Measurements from ENCODE around the gene SYT12. TPM values are rescaled to one million over a fixed set of nuclear protein-coding genes. Genes with fewer than 3 reads are reported as not detected.

Gene SYT12
- total and polyA plus RNA-seq, 9 of the 15 experiments (the other 6 are each of a cell fraction or from before 2014, with no cell fraction given) = 0.03 to 0.11 (median 0.03) TPM; not detected in 4

DNA sequence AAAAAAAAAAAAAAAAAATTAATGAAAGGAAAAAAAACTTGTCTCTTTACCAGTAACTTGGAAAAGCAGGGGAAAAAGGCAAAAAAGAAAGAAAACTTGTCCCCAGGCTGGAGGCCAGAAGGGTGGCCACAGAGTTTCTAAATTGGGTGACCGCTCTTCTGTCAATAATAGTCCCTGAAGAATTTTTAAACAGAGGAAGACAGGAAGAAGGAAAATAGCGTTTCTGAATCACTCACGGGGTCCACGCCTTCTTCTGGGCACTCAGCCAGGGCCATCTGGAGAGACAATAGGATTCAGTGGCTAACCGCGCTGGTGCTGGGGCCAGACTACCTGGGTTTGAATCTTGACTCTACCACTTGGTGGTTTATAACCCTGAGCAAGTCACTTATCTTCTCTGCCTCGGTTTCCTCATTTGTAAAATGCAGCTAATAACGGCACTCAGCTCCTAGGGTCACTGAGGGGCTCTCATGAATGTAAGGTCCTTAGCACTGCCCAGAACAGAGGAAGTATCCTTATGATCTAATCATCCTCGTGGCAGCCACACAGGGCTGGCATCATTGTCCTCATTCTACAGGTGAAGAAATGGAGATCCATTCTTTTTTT lies 40.9 kb upstream of the SYT12 start (continued):
- TF ChIP-seq, protein P1, sequence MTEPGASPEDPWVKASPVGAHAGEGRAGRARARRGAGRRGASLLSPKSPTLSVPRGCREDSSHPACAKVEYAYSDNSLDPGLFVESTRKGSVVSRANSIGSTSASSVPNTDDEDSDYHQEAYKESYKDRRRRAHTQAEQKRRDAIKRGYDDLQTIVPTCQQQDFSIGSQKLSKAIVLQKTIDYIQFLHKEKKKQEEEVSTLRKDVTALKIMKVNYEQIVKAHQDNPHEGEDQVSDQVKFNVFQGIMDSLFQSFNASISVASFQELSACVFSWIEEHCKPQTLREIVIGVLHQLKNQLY (CRISPR knock-in tag; conservative IDR thresholded peaks at IDR 0.05) = no peak
- TF ChIP-seq, protein P2, sequence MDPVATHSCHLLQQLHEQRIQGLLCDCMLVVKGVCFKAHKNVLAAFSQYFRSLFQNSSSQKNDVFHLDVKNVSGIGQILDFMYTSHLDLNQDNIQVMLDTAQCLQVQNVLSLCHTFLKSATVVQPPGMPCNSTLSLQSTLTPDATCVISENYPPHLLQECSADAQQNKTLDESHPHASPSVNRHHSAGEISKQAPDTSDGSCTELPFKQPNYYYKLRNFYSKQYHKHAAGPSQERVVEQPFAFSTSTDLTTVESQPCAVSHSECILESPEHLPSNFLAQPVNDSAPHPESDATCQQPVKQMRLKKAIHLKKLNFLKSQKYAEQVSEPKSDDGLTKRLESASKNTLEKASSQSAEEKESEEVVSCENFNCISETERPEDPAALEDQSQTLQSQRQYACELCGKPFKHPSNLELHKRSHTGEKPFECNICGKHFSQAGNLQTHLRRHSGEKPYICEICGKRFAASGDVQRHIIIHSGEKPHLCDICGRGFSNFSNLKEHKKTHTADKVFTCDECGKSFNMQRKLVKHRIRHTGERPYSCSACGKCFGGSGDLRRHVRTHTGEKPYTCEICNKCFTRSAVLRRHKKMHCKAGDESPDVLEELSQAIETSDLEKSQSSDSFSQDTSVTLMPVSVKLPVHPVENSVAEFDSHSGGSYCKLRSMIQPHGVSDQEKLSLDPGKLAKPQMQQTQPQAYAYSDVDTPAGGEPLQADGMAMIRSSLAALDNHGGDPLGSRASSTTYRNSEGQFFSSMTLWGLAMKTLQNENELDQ (CRISPR knock-in tag; IDR thresholded peaks at IDR 0.05; ENCODE audit: borderline replicate concordance) = no peak
- no peak for TF ChIP-seq STAT5A (IDR thresholded peaks at IDR 0.05; ENCODE audit: borderline replicate concordance, low read length)
- TF ChIP-seq LEF1 (IDR thresholded peaks at IDR 0.05) = peak; percentile 49
- TF ChIP-seq DDX20 (tag; IDR thresholded peaks at IDR 0.05; ENCODE audit: low read depth) = no peak
- TF ChIP-seq, protein P3, sequence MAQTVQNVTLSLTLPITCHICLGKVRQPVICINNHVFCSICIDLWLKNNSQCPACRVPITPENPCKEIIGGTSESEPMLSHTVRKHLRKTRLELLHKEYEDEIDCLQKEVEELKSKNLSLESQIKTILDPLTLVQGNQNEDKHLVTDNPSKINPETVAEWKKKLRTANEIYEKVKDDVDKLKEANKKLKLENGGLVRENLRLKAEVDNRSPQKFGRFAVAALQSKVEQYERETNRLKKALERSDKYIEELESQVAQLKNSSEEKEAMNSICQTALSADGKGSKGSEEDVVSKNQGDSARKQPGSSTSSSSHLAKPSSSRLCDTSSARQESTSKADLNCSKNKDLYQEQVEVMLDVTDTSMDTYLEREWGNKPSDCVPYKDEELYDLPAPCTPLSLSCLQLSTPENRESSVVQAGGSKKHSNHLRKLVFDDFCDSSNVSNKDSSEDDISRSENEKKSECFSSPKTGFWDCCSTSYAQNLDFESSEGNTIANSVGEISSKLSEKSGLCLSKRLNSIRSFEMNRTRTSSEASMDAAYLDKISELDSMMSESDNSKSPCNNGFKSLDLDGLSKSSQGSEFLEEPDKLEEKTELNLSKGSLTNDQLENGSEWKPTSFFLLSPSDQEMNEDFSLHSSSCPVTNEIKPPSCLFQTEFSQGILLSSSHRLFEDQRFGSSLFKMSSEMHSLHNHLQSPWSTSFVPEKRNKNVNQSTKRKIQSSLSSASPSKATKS (CRISPR knock-in tag; IDR thresholded peaks at IDR 0.05) = no peak
- 0 out of 2 replicates have a peak, but pooled peaks have one; percentile 15 for TF ChIP-seq TEAD4 (IDR thresholded peaks at IDR 0.05; ENCODE audit: low read length)
- no peak for TF ChIP-seq TEAD4 (CRISPR knock-in tag; IDR thresholded peaks at IDR 0.05; ENCODE audit: borderline replicate concordance)
- TF ChIP-seq CBX1 (IDR thresholded peaks at IDR 0.05; ENCODE audit: low read depth) = no peak
- no peak for TF ChIP-seq ZNF507 (tag; conservative IDR thresholded peaks at IDR 0.05)
- TF ChIP-seq HMG20B (CRISPR knock-in tag; IDR thresholded peaks at IDR 0.05) = no peak
- TF ChIP-seq SIRT6 (IDR thresholded peaks at IDR 0.05; ENCODE audit: low read depth, low read length) = no peak
- TF ChIP-seq ELF1 (tag; IDR thresholded peaks at IDR 0.05) = no peak
- TF ChIP-seq ELF4 (CRISPR knock-in tag; IDR thresholded peaks at IDR 0.05) = no peak
- TF ChIP-seq OTX1 (CRISPR knock-in tag; IDR thresholded peaks at IDR 0.05) = no peak
- TF ChIP-seq JUN (IDR thresholded peaks at IDR 0.05; ENCODE audit: borderline replicate concordance, low read depth, low read length) = peak; percentile 37; the same call in 1 of the 2 replicates
- TF ChIP-seq JUN (CRISPR knock-in tag; IDR thresholded peaks at IDR 0.05; ENCODE audit: borderline replicate concordance) = no peak
- no peak for TF ChIP-seq ZC3H4 (CRISPR knock-in tag; IDR thresholded peaks at IDR 0.05; ENCODE audit: borderline replicate concordance)
- TF ChIP-seq, protein P4, sequence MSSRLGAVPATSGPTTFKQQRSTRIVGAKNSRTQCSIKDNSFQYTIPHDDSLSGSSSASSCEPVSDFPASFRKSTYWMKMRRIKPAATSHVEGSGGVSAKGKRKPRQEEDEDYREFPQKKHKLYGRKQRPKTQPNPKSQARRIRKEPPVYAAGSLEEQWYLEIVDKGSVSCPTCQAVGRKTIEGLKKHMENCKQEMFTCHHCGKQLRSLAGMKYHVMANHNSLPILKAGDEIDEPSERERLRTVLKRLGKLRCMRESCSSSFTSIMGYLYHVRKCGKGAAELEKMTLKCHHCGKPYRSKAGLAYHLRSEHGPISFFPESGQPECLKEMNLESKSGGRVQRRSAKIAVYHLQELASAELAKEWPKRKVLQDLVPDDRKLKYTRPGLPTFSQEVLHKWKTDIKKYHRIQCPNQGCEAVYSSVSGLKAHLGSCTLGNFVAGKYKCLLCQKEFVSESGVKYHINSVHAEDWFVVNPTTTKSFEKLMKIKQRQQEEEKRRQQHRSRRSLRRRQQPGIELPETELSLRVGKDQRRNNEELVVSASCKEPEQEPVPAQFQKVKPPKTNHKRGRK (tag; IDR thresholded peaks at IDR 0.05) = peak; percentile 69
- TF ChIP-seq FOXA1 (IDR thresholded peaks at IDR 0.05; ENCODE audit: borderline replicate concordance) = no peak
- TF ChIP-seq NONO (IDR thresholded peaks at IDR 0.05; ENCODE audit: low read depth in 2 of 2, low read length in 1 of 2) = no peak
- 0 out of 2 replicates have a peak, but pooled peaks have one; percentile 8 for TF ChIP-seq EP300 (IDR thresholded peaks at IDR 0.05; ENCODE audit: low read length)
- TF ChIP-seq ZNF699 (CRISPR knock-in tag; IDR thresholded peaks at IDR 0.05; ENCODE audit: insufficient replicate concordance) = no peak

All from K562 (cell line).